Measurements from ENCODE around the gene FAM161A.

FAM161A gene

GRCh38 chr2:61878761-61879160 lies 24.9 kb upstream of the FAM161A start (continued):
- TF ChIP-seq, protein P1, sequence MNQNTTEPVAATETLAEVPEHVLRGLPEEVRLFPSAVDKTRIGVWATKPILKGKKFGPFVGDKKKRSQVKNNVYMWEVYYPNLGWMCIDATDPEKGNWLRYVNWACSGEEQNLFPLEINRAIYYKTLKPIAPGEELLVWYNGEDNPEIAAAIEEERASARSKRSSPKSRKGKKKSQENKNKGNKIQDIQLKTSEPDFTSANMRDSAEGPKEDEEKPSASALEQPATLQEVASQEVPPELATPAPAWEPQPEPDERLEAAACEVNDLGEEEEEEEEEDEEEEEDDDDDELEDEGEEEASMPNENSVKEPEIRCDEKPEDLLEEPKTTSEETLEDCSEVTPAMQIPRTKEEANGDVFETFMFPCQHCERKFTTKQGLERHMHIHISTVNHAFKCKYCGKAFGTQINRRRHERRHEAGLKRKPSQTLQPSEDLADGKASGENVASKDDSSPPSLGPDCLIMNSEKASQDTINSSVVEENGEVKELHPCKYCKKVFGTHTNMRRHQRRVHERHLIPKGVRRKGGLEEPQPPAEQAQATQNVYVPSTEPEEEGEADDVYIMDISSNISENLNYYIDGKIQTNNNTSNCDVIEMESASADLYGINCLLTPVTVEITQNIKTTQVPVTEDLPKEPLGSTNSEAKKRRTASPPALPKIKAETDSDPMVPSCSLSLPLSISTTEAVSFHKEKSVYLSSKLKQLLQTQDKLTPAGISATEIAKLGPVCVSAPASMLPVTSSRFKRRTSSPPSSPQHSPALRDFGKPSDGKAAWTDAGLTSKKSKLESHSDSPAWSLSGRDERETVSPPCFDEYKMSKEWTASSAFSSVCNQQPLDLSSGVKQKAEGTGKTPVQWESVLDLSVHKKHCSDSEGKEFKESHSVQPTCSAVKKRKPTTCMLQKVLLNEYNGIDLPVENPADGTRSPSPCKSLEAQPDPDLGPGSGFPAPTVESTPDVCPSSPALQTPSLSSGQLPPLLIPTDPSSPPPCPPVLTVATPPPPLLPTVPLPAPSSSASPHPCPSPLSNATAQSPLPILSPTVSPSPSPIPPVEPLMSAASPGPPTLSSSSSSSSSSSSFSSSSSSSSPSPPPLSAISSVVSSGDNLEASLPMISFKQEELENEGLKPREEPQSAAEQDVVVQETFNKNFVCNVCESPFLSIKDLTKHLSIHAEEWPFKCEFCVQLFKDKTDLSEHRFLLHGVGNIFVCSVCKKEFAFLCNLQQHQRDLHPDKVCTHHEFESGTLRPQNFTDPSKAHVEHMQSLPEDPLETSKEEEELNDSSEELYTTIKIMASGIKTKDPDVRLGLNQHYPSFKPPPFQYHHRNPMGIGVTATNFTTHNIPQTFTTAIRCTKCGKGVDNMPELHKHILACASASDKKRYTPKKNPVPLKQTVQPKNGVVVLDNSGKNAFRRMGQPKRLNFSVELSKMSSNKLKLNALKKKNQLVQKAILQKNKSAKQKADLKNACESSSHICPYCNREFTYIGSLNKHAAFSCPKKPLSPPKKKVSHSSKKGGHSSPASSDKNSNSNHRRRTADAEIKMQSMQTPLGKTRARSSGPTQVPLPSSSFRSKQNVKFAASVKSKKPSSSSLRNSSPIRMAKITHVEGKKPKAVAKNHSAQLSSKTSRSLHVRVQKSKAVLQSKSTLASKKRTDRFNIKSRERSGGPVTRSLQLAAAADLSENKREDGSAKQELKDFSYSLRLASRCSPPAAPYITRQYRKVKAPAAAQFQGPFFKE (tag by site-specific recombination; IDR thresholded peaks at IDR 0.05; ENCODE audit: borderline replicate concordance), result no peak
- TF ChIP-seq ZNF514 (tag by site-specific recombination; IDR thresholded peaks at IDR 0.05) (no peak), GLI2 (tag by site-specific recombination; IDR thresholded peaks at IDR 0.05; ENCODE audit: borderline replicate concordance, low read depth) (no peak), ZNF169 (tag by site-specific recombination; IDR thresholded peaks at IDR 0.05) (no peak), ZNF623 (tag by site-specific recombination; IDR thresholded peaks at IDR 0.05) (no peak), ZBTB48 (tag by site-specific recombination; IDR thresholded peaks at IDR 0.05) (no peak)

DNA sequence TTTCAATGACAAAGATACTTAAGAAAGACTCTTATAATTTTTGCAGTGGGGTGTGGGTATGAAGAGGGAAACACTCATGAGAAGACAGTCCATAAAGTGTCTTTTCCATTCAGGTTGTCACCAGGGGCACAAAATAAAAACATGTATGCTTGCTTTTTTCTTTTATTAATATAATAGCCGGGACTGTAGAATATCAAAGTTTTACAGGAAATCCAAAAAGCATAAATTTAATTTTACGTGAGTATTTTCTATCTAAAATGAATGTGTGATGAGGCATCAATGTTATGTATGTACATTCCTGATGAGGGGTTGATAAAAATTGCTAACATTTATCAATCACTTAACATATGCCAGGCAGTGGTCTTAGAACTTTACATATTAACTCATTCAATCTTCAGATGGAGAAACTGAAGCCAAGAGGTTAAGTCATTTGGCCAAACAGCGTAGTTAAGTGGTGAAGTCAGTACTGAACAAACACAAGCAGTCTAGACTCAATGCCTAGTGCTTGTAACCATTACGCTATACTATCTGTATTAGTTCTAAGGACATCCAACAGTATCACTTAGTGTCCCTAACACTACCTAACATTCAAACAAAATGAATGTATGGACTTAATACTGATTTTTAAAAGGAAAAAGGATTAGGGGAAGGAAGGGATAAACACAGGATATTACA lies 23.8 kb upstream of the FAM161A start:
- POLR2A ChIA-PET, result no interaction called here
- peaks cover 95 to 97% of the 10 kb centered on the region in 2 experiments for H3K36me3 ChIP-seq (ENCODE audit: control insufficient read depth in 2 of 2, insufficient read depth in 1 of 2, low read length in 2 of 2)
- CTCF ChIA-PET, result no interaction called here
- TF ChIP-seq ZBTB17 (tag by site-specific recombination; IDR thresholded peaks at IDR 0.05) (no peak), ZNF610 (tag by site-specific recombination; IDR thresholded peaks at IDR 0.05; ENCODE audit: borderline replicate concordance) (no peak), ZNF600 (tag by site-specific recombination; IDR thresholded peaks at IDR 0.05) (no peak), ZNF37A (tag by site-specific recombination; IDR thresholded peaks at IDR 0.05) (no peak), GLIS1 (tag by site-specific recombination; IDR thresholded peaks at IDR 0.05) (no peak), ZNF221 (tag by site-specific recombination; IDR thresholded peaks at IDR 0.05; ENCODE audit: borderline replicate concordance) (no peak), ZNF174 (tag by site-specific recombination; IDR thresholded peaks at IDR 0.05) (no peak), ZNF248 (tag by site-specific recombination; IDR thresholded peaks at IDR 0.05) (no peak), WT1 (tag by site-specific recombination; IDR thresholded peaks at IDR 0.05) (no peak), ZNF654 (tag by site-specific recombination; IDR thresholded peaks at IDR 0.05; ENCODE audit: low read depth) (no peak), ZIC2 (tag by site-specific recombination; IDR thresholded peaks at IDR 0.05) (no peak), BCL11B (tag by site-specific recombination; IDR thresholded peaks at IDR 0.05; ENCODE audit: low read depth) (no peak), ZNF792 (tag by site-specific recombination; IDR thresholded peaks at IDR 0.05) (no peak), ZBTB7A (tag by site-specific recombination; IDR thresholded peaks at IDR 0.05; ENCODE audit: low read depth) (no peak), ZNF121 (tag by site-specific recombination; IDR thresholded peaks at IDR 0.05) (no peak)
- TF ChIP-seq, protein P2, sequence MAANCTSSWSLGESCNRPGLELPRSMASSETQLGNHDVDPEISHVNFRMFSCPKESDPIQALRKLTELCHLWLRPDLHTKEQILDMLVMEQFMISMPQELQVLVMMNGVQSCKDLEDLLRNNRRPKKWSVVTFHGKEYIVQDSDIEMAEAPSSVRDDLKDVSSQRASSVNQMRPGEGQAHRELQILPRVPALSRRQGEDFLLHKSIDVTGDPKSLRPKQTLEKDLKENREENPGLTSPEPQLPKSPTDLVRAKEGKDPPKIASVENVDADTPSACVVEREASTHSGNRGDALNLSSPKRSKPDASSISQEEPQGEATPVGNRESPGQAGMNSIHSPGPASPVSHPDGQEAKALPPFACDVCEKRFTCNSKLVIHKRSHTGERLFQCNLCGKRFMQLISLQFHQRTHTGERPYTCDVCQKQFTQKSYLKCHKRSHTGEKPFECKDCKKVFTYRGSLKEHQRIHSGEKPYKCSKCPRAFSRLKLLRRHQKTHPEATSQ (tag by site-specific recombination; IDR thresholded peaks at IDR 0.05), result no peak
- TF ChIP-seq, protein P3, sequence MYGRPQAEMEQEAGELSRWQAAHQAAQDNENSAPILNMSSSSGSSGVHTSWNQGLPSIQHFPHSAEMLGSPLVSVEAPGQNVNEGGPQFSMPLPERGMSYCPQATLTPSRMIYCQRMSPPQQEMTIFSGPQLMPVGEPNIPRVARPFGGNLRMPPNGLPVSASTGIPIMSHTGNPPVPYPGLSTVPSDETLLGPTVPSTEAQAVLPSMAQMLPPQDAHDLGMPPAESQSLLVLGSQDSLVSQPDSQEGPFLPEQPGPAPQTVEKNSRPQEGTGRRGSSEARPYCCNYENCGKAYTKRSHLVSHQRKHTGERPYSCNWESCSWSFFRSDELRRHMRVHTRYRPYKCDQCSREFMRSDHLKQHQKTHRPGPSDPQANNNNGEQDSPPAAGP (tag by site-specific recombination; IDR thresholded peaks at IDR 0.05), result no peak
- H3K9me3 ChIP-seq (ENCODE audit: control insufficient read depth, insufficient read depth, low read depth, low read length), result no peaks in the 10 kb centered on the region
- H3K4me1 ChIP-seq (ENCODE audit: control insufficient read depth, insufficient read depth, low read length), result no peaks in the 10 kb centered on the region
- H3K4me3 ChIP-seq (ENCODE audit: low read depth, low read length), result no peak overlapping the region
- H3K27ac ChIP-seq (ENCODE audit: extremely low read depth, low read depth, low read length), result no peak overlapping the region

All from HEK293 (cell line).